ENCODE measurements around the gene WDR70. TPM values are rescaled to one million over a fixed set of nuclear protein-coding genes. Genes with fewer than 3 reads are reported as not detected.
"Not testable (repeated sequence)": the region's sequence is repeated elsewhere in the genome, so short reads cannot be mapped to it uniquely, and the experiment has no call there.

The WDR70 gene
- total RNA-seq, 1 donor from 2014 or later = 49.6 TPM

DNA sequence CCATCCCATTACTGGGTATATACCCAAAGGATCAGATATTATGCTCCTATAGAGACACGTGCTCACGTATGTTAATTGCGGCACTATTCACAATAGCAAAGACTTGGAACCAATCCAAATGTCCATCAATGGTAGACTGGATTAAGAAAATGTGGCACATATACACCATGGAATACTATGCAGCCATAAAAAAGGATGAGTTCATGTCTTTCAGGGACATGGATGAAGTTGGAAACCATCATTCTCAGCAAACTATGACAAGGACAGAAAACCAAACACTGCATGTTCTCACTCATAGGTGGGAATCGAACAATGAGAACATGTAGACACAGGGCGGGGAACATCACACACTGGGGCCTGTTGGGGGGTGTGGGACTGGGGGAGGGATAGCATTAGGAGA, 315.2 kb downstream of the WDR70 start:
- DNase-seq = not testable (repeated sequence)

- DNase-seq = no peak
Observed at GRCh38 chr5:37694867-37695266, 315.7 kb downstream of the WDR70 start.

- DNase-seq = no peak
Observed at GRCh38 chr5:37695647-37696046, 316.5 kb downstream of the WDR70 start.

DNA sequence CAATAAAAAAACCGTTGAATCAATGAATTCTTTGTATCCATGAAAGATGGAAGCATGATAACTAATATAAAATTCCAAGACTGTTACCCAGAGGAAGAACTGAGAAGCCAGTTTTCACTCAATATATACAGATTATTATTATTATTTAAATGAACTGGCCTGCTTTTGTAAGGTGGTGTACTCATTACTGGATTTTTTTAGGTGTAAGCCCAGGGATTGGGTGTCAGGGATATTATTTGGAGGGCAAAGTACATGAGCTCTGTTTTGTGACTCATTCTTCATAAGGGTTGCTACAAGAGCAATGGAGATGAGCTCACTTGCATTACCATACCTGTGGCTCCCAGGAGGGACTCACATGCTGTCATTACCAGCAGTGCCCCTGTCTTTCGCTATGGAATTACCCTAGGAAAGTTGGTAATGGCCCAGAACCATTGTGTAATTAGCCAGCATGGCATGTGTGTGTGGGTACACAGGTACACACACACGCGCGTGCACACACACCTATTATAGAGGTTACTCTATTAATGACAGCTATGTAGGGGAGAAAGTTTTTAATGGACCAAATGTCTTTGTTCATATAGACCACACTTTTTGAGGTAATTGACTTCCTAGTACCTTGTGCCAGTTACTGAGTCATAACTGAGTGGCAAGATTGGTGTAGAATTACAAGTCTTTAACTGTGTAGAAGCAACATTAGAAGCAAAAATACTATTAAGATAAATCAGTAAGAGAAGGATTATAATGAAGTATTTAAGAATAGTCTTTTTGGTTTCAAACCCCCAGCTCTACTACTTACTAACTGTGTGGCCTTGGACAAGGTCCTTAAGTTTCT, 317.3 kb downstream of the WDR70 start:
- DNase-seq = no peak

- DNase-seq = no peak
Observed at GRCh38 chr5:37701868-37702267, 322.8 kb downstream of the WDR70 start.

GRCh38 chr5:37703841-37704241, 324.7 kb downstream of the WDR70 start:
- no peak for DNase-seq

DNA sequence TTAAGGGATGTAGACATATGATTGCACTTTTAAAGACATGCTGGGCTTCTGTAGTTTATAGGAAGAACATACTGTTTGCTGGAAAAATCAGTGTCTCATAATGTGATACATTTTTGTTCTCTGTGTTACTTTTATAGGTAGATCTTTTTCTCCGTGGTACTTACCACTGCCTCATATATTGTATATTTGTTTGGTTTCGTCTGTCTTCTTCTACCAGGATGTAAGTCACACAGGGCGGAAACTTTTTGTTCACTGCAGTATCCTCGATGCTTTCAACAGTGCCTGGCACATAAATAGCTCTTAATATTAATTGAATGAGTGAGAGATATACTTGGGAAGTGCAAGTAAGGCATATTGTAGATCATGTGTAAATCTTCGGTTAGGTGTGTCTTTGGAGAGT, 325.3 kb downstream of the WDR70 start:
- DNase-seq = no peak

- DNase-seq = no peak
Observed at GRCh38 chr5:37709020-37709419, 329.9 kb downstream of the WDR70 start.

DNA sequence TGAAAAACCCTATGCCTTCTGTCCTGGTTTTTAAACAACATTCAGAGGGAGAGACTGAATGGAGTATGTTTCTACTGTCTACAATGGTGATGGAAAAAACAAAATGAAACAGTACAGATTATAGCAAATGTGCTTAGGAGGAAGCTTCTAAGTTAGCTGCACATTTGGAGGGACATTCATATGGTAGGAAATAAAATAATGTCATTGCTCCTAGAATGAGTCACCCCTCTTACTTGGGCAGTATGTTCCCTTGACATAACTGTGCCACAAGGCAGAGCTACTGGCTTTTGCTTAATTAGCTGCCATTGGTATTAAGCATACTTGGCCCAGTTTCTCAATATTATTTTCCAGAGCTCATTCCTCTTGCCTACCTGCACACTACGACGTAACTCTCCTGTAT, 331.8 kb downstream of the WDR70 start:
- DNase-seq = no peak

DNA sequence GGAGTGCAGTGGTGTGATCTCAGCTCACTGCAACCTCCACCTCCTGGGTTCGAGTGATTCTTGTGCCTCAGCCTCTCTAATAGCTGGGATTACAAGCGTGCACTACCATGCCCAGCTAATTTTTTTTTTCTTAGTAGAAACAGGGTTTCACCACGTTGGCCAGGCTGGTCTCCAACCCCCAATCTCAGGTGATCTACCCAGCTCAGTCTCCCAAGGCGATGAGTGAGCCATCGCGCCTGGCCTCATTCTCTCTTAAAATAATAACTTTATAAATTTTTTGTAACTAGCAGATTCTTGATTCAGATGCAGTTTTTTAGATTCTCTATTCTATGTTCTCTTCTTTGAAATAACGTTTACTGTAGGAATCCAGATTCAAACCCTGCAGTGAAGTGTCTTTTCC, 333.6 kb downstream of the WDR70 start:
- DNase-seq = no peak

GRCh38 chr5:37714756-37715155, 335.6 kb downstream of the WDR70 start:
- DNase-seq = no peak

DNA sequence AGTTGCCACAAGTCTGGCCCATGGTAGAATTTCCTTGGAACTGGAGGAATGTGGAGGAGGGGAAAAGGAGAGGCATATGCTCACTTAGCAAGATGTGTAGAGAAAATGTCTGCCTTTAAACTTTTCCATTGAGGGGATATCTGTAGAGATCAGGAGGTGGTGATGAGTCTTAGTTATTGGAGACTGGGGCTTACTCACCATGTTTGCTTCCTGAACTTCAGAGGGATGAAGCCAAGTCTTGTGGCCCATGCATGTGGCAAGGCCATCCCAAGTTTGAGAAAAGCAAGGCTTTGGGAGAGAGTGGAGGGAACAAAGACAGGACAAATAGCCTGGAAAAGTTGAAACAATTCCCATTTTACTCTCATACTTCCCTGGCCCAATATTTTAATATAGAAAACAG, 336.2 kb downstream of the WDR70 start:
- DNase-seq = no peak

DNA sequence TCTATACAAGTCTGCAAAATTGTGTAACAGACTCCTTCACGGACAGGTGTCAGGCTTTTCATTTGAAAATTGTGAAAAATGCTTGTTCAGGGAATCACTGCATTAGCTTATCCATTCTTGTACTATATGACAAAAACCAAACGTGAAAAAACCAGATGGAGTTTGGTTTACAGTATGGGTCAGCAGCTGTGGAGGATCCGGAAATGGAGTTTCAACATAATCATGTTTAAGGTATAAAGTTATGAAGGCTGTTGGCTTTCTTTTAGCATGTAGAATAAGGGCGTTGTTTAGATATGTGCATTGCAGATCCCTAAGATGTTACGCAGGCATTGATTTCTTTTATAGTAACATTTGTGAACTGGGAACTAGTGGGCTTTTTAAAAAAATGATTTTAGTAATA, 336.9 kb downstream of the WDR70 start:
- no peak for DNase-seq

GRCh38 chr5:37716405-37716804, 337.3 kb downstream of the WDR70 start:
- no peak for DNase-seq

- no peak for DNase-seq
Observed at GRCh38 chr5:37717276-37717612, 338.1 kb downstream of the WDR70 start.

DNA sequence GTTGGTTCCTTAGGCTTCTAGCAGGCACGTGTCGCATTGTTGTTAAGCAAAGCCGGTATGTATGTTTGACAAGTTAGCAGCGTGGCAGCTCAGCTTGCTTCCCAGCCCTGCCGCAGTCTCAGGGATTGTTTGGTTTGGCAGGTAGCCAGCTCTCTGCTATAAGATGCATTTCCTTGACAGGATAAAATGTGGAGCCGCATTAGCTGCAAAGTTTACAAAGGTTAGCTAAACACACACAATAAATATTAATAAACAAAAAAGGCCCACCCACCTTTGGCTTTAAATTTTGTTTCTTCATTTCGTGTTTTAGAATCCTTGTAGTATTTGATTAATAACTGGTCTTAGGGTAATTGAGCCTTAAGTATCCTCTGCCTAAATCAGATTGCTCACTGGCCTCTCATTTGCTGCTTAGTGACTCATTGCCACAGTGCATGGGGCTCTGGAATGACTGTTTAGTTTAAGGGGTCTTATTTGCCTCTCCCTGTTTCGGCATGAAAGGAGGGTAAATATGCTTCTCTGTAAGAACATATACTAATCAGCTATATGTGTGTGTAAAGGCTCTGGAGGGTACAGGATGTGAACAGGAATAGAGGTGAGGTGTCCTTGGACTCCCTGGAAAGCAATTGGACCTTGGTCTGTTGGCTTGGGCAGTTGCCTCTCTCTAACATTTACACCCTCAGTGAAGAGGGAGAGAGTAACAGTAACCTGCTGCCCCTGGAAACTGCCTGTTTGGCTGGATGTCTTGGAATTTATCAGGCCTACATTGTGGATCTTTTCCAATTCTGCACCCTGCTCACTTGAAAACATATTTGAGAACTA, 338.7 kb downstream of the WDR70 start:
- DNase-seq = no peak

- DNase-seq = no peak
Observed at GRCh38 chr5:37720550-37720952, 341.4 kb downstream of the WDR70 start.

DNA sequence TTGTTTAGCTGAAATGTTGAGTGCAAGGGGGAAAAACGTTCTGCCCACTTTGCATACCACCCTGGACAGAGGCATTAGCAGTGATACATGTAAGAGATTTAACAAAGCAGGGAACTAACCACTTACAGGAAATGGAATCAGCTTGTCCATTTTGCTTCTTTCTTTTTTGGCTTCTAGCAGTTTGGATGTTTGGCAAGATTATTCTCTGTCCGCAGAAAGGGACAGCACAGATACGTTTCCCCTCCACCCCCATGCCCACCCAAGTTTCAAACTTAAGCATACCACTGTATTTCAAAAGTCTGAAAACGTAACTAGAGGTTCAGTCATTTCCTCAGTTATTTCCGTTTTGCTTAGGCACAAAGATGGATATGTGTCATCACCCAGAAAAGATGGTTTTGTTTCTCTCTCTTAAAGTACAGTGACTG, 342.3 kb downstream of the WDR70 start:
- no peak for DNase-seq

- no peak for DNase-seq
Observed at GRCh38 chr5:37722236-37723161, 343.4 kb downstream of the WDR70 start.

DNA sequence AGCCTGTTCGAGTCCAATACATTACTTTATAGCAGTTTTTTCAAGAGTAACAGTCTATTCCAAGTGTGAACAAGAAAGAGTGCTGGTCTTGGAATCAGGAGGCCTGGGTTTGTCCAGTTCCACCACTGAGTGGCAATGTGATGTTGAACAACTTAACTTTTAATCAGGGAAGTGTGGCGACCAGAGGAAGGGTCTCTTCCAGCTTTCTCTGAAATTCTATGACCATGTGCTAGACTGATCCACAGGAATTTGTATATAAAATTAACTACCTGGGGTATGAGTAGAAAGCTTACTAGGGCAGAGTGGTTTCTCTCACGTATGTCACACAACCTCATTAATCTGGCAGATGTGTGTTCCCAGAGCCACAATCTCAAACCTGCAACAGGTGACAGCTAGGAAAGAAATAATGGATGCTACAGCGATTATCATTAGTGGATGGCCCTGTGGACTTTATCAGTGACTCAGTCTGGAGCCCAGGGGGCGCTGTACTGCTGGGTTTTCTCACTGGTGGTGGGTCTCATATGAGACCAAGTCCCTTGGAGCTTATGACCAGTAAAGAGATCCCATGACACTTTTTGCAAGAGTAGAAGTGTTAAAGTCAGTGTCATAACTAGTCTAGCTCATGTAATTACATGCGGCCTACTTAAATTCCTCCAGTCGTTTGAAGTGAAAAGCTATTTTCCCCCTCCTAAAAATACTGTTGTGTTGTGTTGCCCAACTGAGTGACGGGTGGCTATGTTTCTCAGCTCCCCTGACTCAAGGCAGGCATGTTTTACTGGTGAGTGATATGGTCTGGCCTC, 344.2 kb downstream of the WDR70 start:
- no peak for DNase-seq

DNA sequence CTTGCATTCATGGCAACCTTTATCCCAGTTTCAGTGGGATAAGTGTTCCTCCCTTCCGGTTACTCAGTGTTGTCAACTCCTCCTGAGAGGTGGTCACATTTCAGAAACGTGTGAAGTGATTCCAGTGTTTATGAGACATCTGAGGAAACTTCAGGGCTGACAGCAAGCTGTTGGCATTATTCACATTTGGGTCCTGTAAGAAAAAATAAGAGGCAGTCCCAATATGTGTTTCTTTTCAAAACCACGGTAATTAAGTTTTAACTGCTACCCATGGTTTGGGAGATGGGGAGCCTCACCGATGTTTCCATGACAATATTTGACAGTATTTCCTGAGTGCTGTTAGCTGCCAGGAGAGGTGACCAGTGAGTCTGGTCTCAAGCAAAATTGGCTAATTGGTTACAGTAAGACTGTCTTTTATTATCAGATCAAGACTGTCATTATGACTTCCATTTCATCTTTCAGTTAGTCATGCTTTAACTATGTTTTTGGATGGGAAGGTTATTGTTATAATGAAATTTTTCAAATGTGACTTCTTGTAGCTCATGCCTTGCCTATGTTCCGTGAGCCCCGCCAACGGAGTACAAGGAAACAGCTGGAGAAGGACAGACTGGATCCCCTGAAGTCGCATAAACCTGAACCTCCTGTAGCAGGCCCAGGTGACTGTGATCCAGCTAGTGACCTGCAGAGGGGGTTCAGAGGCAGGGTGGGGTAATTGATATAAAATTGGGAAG, 345.4 kb downstream of the WDR70 start:
- DNase-seq = no peak
